Measurements from ENCODE around the gene KCNMB2.
"Not testable (repeated sequence)": the region's sequence is repeated elsewhere in the genome, so short reads cannot be mapped to it uniquely, and the experiment has no call there.

KCNMB2 gene

DNA sequence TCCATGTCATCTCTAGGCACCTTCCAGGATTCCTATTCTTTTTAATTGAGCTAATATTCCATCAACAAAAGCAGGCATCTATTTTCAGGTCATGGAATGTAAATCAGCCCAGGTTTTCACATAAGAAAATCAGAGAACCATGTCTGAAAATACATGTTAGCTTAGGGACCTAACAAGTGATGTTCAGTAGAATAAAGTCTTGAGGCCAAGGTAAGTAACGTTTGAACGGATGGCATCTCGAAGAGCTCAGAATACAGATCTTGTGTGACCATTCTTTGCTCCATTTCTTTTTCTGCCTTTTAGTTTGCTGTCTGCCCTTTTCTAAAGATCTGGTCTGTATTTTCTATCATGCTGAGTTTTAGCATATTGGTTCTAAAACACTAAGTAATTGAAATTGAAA lies 16.5 kb upstream of the KCNMB2 start:
- DNase-seq (ENCODE audit: low read depth, low spot score) = no peak

DNA sequence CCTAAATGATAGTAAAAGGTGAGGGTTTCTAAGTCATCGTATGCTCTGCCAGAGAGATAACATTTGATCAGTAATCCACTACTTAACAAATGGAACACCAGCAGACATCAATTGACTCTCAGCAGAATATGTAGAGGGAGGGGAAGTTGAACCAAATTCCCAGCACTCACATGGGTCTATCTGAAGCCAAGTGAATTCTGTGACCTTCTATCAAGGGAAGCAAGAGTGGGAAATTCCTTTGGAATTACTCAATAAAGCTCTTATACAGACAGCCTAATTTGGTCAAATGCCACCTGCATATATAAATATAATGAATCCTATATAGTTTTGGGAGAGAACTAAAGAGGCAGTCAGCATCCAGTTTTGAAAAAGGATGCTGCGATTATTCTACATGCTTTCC lies 15.8 kb upstream of the KCNMB2 start:
- DNase-seq (ENCODE audit: low read depth, low spot score) = no peak

DNA sequence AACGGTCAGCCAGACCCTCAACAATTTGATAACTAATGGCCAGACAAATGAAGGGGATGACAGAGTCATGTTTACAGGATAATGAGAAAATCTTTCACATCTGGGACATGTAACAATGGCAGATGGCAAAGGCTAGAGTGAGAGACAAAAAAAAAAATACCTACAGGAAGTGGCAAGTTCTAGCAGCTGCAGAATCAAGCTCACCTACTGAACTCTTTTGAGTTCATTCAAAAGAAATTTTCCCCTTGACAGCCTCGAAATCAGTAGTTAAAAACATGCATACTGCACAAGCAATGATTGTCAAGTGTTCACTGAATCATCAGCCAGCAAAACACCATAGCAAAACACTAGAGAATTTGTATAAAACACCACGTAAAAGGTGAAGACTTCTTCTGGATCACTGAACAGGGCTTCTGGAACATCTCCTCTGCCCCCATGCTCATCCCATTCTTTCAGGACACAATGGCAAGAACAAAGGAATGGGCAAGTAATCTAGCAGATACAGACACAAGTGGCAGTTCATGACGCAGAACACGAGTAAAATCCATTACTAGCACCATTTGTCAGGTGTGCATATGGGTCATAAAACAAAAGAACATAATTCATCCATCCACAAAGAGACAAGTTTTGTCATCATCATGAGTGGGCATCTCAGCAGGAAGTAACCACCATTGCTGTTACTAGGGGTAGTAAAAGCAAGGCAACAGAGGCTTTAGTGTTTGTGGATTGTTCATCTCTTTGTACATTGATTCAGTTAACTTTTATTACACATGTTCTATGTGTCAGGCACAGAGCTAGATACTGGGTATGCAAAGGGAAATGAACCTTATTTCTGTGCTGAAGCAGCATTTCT lies 13.8 kb upstream of the KCNMB2 start:
- DNase-seq (ENCODE audit: low read depth, low spot score) = no peak

DNA sequence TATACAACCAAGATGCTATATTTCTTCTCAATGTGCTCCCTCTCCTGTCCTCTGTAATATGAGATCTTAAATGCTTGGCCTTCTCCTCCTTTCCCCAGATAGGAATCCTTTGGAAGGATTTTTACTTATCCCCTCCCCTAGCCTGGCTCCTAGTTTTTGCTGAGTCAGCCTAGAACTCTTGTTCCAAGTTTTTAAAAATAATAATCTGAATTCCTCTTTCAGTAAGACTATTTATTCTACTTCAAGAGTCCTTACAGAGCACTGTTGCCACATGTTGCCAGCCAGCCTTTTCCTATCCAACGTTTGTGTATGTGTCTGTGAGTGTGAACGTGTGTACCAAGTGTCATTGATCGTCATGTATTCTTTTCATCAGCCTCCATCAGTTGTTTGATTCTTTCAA lies 11.0 kb upstream of the KCNMB2 start:
- DNase-seq (ENCODE audit: low read depth, low spot score) = no peak

DNA sequence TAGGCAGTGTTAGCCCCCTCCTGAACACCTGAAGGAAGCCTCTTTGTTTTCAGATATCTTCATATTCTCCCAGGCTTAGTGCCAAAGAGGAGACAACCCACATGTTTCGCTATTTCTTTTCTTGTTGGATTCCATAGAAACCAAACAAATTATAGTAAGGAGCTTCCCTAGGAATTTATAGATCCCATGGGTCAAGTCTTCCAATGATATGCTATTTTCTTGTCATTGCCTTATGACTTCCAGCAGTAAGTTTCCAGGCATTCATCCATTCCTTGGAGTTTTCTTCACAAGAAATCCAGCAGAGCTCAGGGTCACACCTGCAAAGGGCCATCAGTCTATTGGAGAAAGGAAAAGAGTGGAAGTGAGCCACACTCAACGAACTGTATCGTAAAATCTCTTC lies 9.9 kb upstream of the KCNMB2 start:
- DNase-seq (ENCODE audit: low read depth, low spot score) = no peak

DNA sequence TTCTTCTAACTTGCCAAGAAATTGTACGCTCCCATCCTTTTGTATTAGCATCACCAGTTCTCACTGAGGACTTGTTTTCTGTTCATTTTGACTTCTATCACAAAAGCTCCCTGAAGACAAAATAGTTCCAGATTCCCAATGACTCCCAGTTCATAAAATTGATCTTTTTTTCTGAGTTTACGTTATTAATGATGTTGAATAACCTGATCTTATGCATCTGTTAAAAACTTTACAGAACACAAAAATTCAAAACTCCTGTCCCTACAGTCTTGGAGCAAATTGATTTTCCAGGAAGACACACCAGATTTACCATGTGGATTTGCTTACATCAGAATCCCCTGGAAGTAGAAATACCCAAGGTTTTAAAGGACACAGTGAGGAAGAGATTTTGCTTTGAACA lies 8.3 kb upstream of the KCNMB2 start:
- DNase-seq (ENCODE audit: low read depth, low spot score) = no peak

DNA sequence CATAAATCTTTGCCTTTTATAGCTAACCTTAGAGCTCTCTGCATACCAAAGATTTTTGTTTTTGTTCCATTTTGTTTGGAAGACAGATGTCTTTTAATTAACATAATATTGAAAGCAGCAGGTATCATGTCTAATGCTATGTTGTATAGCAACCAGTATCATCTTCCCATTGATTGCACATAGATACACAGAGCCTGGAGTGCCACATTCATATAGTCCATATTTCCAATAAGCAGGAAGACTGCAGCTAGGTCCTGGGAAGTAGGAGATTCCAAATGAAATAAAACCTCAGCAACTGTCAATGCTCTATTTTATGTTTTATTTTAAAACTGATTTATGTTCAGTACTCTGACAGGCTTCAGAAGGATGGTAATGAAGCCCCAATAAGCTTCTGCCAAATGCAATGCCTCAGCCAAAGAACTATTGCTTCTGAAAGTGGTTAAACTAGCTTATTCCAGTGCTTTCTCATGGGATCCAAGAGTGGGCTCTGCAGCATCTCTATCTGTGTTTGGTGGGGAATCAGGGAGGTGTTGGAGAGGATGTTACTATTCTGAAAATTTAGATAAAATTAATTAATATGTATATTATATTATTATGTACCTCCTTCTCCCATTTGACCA lies 6.5 kb upstream of the KCNMB2 start:
- DNase-seq (ENCODE audit: low read depth, low spot score) = no peak

DNA sequence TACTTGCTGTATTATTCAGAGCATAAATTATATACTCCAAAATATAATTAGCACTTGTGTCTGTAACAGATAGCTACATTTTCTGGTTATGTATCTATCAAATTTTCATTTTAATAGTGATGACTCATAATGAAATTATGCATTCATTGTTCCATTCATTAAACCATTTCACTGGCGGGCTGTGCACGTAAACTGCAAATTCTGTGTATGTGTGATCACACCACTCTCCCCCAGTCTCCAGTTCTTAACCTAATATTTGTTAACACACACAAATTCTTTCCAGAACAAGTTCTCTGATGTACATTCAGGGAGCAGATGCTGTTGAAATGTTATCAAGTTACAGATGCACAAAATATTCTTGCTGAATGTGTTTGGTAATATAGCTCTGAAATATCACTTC lies 3.8 kb upstream of the KCNMB2 start:
- no peak for DNase-seq (ENCODE audit: low read depth, low spot score)

DNA sequence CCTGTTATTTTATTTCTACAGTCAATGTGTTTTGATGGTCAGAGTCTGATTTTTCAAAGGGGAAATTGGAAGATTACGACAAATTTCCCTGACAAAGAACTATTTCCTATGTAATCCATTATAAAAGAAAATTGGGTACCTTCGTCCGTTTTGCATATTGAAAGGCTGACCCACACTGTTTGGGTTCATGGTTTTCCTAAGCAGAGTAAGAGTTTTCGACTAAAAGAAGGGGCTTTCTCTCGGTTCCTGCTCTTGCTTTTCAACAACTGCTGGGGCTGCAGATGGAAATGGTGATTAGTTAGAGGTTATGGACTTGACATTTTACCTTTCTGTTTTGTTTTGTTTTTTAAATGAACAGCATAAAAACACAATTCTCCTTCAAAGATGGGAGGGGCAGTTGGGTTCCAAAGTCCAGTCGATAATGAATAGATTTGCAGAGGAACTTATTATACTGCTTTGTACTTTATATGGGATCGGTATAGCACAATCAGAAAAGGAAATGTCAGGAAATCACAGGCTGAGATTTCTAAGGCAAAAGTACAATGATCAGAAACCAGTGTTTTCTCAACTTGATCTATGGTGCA lies 978 bp downstream of the KCNMB2 start:
- no peak for DNase-seq (ENCODE audit: low read depth, low spot score)

DNA sequence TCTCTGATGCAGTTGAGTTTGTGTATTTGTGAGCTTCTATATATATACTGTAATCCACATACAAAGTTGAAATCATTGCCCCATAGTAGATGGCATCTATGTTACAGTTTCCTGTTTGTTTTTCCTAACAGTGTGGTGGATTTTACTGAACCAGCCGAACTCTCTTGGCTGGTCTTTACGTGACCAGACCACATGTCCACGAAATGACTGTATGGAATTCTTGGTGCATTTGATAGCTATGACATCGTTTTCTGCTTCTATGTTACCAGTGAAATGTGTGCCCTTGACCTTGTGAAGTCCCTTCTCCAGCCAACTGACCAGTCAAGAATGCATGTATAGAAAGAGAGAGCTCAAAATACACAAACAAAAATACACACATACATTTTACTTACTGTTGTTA lies 1.8 kb downstream of the KCNMB2 start:
- DNase-seq (ENCODE audit: low read depth, low spot score) = no peak

DNA sequence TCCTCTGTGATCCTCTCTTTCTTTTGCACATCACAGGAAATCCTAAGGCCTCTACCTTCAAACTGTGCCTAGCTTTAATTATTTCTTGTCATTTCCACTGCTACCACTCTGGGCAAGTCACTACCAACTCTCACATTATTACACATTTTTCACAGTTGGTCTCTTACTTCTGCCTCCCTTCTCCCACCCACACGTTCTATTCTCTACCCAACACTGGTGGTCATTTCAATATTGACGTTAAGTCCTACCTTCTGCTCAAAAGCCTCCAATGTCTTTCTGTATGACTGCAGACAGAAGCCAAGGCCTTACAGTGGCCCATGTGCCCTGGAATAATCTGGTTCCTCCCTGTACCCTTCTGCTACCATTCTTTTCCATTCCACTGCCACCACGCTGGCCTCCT lies 3.9 kb downstream of the KCNMB2 start:
- no peak for DNase-seq (ENCODE audit: low read depth, low spot score)

DNA sequence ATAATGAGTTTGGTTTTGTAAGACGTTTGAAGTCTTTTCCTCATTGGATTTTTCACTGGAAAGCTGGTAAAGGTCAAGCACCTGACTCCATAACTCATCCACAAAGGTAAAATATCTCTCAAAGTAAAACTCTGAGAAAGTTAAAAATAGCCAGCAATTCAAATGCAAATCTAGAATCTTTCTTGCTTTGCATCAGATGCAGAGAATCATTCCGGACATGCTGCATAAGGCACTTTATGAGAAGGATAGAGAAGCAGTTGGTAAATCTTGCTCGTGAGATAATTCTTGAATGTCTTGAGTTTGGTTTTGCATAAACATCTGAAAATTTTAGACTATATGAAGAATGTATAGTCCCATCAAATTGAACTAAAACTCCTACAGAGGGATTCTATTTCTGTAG lies 9.1 kb downstream of the KCNMB2 start:
- DNase-seq (ENCODE audit: low read depth, low spot score) = no peak

DNA sequence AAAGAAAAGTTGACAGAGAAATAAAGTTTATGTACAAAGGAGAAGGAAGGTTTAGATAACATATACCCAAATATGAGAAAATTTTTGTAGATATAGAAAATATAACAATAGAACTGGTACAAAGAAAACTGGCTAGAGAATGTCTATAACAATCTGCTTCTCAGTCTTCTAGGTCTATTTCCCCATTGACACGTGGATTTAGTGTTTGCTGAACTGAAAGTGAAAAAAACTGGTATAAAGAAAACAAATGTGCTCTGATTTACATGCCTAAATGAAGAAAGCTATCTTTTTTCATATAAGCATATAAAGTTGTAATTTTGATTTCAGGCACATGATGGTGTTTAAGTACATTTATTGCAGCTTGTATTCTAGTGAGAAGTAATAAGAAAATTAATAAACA lies 9.8 kb downstream of the KCNMB2 start:
- no peak for DNase-seq (ENCODE audit: low read depth, low spot score)

DNA sequence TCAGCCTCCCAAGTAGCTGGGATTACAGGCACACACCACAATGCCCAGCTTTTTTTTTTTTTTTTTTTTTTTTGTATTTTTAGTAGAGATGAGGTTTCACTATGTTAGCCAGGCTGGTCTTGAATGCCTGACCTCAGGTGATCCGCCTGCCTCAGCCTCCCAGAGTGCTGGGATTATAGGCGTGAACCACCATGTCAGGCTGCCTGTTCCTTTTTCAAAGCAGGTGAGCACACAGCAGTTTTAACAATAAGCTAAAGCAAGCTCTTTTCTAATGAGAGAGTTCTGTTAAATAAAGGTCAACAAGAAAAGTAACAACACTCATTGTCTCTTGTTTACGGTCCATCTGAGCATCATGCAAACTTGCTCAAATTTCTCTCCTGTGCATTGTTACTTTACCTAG lies 13.2 kb downstream of the KCNMB2 start:
- not testable (repeated sequence) for DNase-seq (ENCODE audit: low read depth, low spot score)

DNA sequence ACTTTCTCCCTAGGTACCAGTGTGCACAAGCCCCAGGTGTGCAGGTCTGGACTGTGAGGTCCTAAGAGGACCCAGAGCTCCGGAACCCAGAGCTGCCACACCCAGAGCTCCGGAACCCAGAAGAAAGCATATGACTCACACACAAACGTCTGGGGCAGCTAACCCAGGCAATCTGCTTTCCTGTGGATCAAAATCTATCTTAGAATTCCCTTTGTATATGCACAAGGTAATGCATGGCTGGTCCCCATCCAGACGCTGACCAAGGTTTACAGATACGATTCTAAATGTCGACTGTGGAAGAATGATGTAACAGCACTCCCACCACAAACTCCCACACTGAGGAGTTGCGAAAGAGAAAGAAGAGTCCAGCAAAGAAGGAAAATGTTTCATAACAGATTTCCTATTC lies 15.7 kb downstream of the KCNMB2 start:
- no peak for DNase-seq (ENCODE audit: low read depth, low spot score)

DNA sequence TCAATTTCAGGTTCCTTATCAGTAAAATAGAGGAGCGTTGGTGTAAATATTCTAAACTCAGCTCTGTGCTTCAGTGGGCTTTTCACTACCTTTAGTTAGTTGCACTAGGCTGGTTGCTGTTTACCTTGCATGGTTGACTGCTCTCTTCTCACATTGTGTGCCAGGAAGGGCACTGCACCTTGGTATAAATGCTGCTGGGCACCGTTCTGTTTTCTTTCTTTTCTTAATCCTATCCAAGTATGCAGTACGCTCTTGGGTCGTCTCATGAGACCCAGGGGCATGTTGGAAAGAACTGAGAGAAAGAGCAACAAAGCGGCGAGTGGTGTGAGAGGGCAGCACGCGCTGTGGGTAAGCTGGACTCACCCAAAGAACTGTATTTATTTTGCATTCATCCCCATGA lies 22.4 kb downstream of the KCNMB2 start:
- DNase-seq (ENCODE audit: low read depth, low spot score) = no peak

DNA sequence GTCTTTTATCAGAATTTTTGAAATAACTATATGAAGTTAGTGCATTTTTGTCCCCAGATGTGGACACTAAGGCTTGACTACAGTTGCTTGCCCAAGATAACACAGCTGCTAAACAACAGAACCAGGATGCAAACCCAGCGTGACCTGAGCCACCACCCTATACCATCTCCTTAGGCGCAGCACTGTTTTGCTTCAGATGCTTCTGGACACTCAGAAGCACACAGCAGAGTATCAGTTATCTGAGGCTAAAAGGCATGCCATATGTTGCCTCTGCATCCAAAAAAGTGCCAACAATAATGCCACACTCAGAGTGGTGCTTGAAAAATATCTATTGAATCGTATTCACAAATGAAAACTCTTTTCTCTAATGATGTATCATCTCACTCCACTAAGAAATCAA lies 24.5 kb downstream of the KCNMB2 start:
- no peak for DNase-seq (ENCODE audit: low read depth, low spot score)

DNA sequence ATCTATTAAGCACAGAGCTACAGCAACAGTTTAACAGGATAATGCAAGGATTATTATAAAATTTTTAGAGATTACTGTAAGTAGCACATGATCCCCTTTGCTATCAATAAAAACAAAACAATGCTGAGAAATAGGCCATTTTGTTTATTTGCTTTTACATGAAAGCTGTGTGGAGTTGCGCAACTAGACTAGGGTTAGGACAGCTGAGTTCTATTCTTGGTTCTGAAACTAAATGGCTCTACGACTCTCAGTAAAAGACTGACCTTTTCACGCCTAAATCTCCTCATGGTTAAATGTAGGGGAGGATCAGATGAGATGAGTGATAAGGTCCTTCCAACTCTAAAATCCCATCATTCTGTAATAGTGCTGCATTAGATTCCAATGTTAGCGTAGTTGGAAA lies 25.0 kb downstream of the KCNMB2 start:
- DNase-seq (ENCODE audit: low read depth, low spot score) = no peak

DNA sequence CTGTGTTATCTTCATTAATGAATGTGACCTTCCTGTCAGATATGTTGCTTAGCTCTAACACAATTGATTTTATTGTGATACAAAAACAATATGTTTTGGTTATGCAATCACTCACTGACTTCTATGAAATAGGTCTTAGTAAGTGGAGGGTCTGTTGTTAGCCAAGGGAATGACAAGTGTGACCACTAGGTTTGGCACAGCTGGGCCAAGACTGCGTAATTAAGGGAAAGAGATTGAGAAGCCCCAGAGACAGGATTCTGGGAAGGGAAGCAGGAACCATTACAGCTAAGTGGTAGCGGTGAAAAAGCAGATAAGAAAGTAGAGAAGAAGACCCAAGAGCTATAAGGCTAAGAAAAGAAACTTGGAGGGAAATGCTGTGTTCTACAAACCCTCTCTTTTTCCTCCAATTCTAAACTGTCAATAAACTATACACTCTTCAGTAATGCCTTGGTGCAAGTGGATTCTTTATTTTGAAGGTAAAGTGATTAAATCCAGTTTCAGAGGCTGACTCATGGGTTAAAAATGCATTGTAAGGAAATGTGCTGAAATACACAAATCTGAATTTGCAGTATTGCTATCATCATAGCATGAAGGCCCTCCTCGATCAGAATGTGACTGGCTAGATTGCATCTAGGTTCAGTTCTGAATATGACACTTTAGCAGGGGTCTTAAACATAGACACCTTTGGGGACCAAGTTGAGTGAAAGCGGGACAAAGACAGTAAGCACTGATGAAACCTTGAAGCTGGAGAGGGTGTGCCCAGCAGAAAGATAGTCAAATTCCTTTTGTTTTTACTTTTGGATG lies 26.1 kb downstream of the KCNMB2 start:
- no peak for DNase-seq (ENCODE audit: low read depth, low spot score)

DNA sequence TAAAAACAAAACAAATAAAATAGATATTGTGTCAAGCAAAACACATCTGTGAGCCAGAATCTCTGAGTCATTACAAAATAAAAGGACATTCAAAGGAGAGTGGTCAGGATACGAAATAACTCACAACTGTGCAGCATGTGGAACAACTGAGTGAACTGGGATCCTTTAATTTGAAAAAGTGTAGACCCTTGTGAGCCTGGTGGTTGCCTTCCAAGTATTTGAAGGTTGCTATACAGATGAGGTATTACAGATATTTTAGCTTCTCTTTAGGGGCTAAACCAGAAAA lies 26.7 kb downstream of the KCNMB2 start:
- DNase-seq (ENCODE audit: low read depth, low spot score) = no peak

DNA sequence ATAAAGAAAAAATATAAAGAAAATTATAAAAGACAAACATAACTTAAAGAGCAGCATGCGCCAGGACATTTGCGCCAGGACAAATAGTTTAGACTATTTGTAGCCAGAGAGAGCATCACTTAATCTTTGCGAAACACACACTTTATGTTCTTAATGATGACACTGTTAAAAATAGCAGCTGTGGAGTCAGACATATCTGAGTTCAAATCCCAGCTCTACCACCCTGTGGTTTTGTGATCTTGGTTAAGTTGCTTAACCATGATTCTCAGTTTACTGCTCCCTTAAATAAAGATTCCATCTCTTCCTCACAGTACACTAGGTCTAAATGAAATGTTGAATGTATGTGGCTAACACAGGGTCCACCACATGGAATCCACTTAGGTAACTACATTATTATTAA lies 31.4 kb downstream of the KCNMB2 start:
- no peak for DNase-seq (ENCODE audit: low read depth, low spot score)

DNA sequence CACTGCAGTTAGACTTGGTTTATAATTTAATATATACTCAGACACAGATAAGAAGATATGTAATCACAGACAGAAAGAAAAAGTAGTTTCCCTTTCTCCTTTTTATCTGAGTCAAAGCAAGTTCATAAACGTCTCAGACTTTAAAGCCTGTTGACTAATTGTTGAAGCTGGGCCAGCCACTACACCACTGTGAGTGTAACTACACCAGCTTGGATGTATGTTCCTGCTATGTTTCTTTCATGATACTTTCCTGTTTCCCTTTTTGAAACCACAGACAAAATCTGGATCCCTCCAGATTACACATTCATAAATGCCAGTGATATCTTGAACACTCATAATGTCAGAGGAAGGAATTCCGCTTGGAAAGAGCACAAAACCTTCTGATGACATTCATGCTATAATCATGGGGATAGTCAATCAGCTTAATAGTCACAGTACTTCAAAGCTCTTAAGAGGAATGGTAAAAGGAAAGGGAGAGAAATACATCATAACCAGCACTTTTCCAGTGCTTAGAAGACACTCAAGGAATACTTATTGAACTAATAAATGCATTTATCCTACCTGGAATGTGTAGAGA lies 32.0 kb downstream of the KCNMB2 start:
- no peak for DNase-seq (ENCODE audit: low read depth, low spot score)

All from iPS DF 19.7 (cell line).